ENCODE results near the gene MXD1. TPM values are rescaled to one million over a fixed set of nuclear protein-coding genes. Genes with fewer than 3 reads are reported as not detected.

The MXD1 gene
- polyA plus RNA-seq, 1 donor (not counting 4 experiments of a cell fraction or from before 2014, with no cell fraction given), result 15.9 TPM

- FAIRE-seq, result no peak
- TF ChIP-seq, protein P1, sequence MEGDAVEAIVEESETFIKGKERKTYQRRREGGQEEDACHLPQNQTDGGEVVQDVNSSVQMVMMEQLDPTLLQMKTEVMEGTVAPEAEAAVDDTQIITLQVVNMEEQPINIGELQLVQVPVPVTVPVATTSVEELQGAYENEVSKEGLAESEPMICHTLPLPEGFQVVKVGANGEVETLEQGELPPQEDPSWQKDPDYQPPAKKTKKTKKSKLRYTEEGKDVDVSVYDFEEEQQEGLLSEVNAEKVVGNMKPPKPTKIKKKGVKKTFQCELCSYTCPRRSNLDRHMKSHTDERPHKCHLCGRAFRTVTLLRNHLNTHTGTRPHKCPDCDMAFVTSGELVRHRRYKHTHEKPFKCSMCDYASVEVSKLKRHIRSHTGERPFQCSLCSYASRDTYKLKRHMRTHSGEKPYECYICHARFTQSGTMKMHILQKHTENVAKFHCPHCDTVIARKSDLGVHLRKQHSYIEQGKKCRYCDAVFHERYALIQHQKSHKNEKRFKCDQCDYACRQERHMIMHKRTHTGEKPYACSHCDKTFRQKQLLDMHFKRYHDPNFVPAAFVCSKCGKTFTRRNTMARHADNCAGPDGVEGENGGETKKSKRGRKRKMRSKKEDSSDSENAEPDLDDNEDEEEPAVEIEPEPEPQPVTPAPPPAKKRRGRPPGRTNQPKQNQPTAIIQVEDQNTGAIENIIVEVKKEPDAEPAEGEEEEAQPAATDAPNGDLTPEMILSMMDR (optimal IDR thresholded peaks at IDR 0.05 in 1 of 3, IDR thresholded peaks at IDR 0.05 in 1 of 3, conservative IDR thresholded peaks at IDR 0.05 in 1 of 3; ENCODE audit: extremely low read depth in 1 of 3, insufficient read depth in 2 of 3, low read length in 3 of 3), result no peak
- TF ChIP-seq EZH2 (IDR thresholded peaks at IDR 0.05; ENCODE audit: low read length), result no peak
- no peaks in the 10 kb centered on the region for H3K9me3 ChIP-seq (ENCODE audit: control insufficient read depth, low read depth, low read length)
- no peak for DNase-seq (ENCODE audit: low read depth, low spot score)
- H3K9me1 ChIP-seq (ENCODE audit: control insufficient read depth, extremely low read depth, insufficient read depth, low read length), result no peaks in the 10 kb centered on the region
- H3K4me1 ChIP-seq (ENCODE audit: control insufficient read depth, extremely low read depth, insufficient read depth, low read length), result no peaks in the 10 kb centered on the region
- H3K27me3 ChIP-seq (ENCODE audit: control insufficient read depth, extremely low read depth, insufficient read depth, low read length), result no peaks in the 10 kb centered on the region
- no peak overlapping the region for H3K9ac ChIP-seq (ENCODE audit: control insufficient read depth, extremely low read depth, insufficient read depth, low read length)
- no peak overlapping the region for H3K4me2 ChIP-seq (ENCODE audit: control insufficient read depth, extremely low read depth, insufficient read depth, low read depth, low read length)
- no peaks in the 10 kb centered on the region for H3K79me2 ChIP-seq (ENCODE audit: control insufficient read depth, insufficient read depth, low read length)
- no peak overlapping the region for H2AFZ ChIP-seq (ENCODE audit: control insufficient read depth, low read length)
- H3K36me3 ChIP-seq (ENCODE audit: control insufficient read depth in 2 of 2, extremely low read depth in 1 of 2, insufficient read depth in 2 of 2, low read length in 2 of 2), result no peaks in the 10 kb centered on the region
- H3K4me3 ChIP-seq (ENCODE audit: control insufficient read depth in 2 of 3, extremely low read depth in 1 of 3, insufficient read depth in 2 of 3, low read depth in 1 of 3, low read length in 3 of 3), result no peak overlapping the region
- H3K27ac ChIP-seq (ENCODE audit: control insufficient read depth, insufficient read depth, low read length), result no peak overlapping the region
- dilution Hi-C loops (cut with MboI; ENCODE audit: extremely low pct_ligation_motif_present, low sequenced_read_pairs), result no loop called here
- no peaks in the 10 kb centered on the region for H4K20me1 ChIP-seq (ENCODE audit: control insufficient read depth, extremely low read depth, insufficient read depth, low read length)
Measured at GRCh38 chr2:69988086-69988635, 73.3 kb downstream of the MXD1 start.

- dilution Hi-C loops (cut with MboI; ENCODE audit: extremely low pct_ligation_motif_present, low sequenced_read_pairs), result no loop called here
- Histone ChIP-seq H3K9ac (ENCODE audit: control insufficient read depth, extremely low read depth, insufficient read depth, low read length) (no peak overlapping the region), H3K9me3 (ENCODE audit: control insufficient read depth, low read depth, low read length) (no peaks in the 10 kb centered on the region), H3K4me2 (ENCODE audit: control insufficient read depth, extremely low read depth, insufficient read depth, low read depth, low read length) (no peak overlapping the region), H3K27me3 (ENCODE audit: control insufficient read depth, extremely low read depth, insufficient read depth, low read length) (no peaks in the 10 kb centered on the region), H3K4me3 (ENCODE audit: control insufficient read depth in 2 of 3, extremely low read depth in 1 of 3, insufficient read depth in 2 of 3, low read depth in 1 of 3, low read length in 3 of 3) (no peak overlapping the region), H3K79me2 (ENCODE audit: control insufficient read depth, insufficient read depth, low read length) (no peaks in the 10 kb centered on the region), H2AFZ (ENCODE audit: control insufficient read depth, low read length) (no peak overlapping the region), H3K4me1 (ENCODE audit: control insufficient read depth, extremely low read depth, insufficient read depth, low read length) (no peaks in the 10 kb centered on the region), H3K36me3 (ENCODE audit: control insufficient read depth in 2 of 2, extremely low read depth in 1 of 2, insufficient read depth in 2 of 2, low read length in 2 of 2) (no peaks in the 10 kb centered on the region), H4K20me1 (ENCODE audit: control insufficient read depth, extremely low read depth, insufficient read depth, low read length) (no peaks in the 10 kb centered on the region), H3K9me1 (ENCODE audit: control insufficient read depth, extremely low read depth, insufficient read depth, low read length) (no peaks in the 10 kb centered on the region), H3K27ac (ENCODE audit: control insufficient read depth, insufficient read depth, low read length) (no peak overlapping the region)
- DNase-seq (ENCODE audit: low read depth, low spot score) (no peak), FAIRE-seq (no peak)
- no peak for TF ChIP-seq EZH2 (IDR thresholded peaks at IDR 0.05; ENCODE audit: low read length)
- TF ChIP-seq, protein P1 (optimal IDR thresholded peaks at IDR 0.05 in 1 of 3, IDR thresholded peaks at IDR 0.05 in 1 of 3, conservative IDR thresholded peaks at IDR 0.05 in 1 of 3; ENCODE audit: extremely low read depth in 1 of 3, insufficient read depth in 2 of 3, low read length in 3 of 3), result no peak
Measured at GRCh38 chr2:69989009-69989408, 74.1 kb downstream of the MXD1 start.

All from keratinocyte (primary cell).